K562 (cell line): ENCODE measurements around the gene FBXO46. TPM values are rescaled to one million over a fixed set of nuclear protein-coding genes. Genes with fewer than 3 reads are reported as not detected.

Experiments
- BHLHE40 ChIP-seq: IDR thresholded peaks from 2 replicates; pipeline ENCODE4 v1.6.1; 2011; ENCODE audit warnings: low read length, improper control_type of control experiment
- ELF1 ChIP-seq: fragments of 200-800 bp; sonication (Bioruptor generic); IDR thresholded peaks from 2 replicates; pipeline ENCODE4 v1.6.1; 2016; ENCODE audit warnings: missing genetic modification characterization, missing compliant biosample characterization
- GATA2 ChIP-seq: sonication (generic); formaldehyde crosslinking; IDR thresholded peaks from 2 replicates; pipeline ENCODE4 v1.4.0; 2020; ENCODE audit warnings: mild to moderate bottlenecking, missing genetic modification reagents
- KAT2B ChIP-seq: IDR thresholded peaks from one replicate; pipeline ENCODE4 v1.6.1; 2012; ENCODE audit warnings: low read depth, mild to moderate bottlenecking, control low read depth, inconsistent platforms, low read length, moderate library complexity
- MCM7 ChIP-seq, 2 experiments: fragments of 450-650 bp; IDR thresholded peaks; 2 replicates each; pipeline ENCODE4 v1.6.1; 2016 to 2018
- NEUROD1 ChIP-seq: fragments of 150-350 bp; IDR thresholded peaks from 2 replicates; pipeline ENCODE4 v1.6.1; 2014; ENCODE audit warnings: borderline replicate concordance, low read length, low read depth; ENCODE audit not compliant: partially characterized antibody
- NFIC ChIP-seq: fragments of 450-650 bp; IDR thresholded peaks from 2 replicates; pipeline ENCODE4 v1.6.1; 2017; ENCODE audit warnings: mild to moderate bottlenecking, inconsistent platforms
- PTTG1 ChIP-seq: fragments of 450-650 bp; IDR thresholded peaks from 2 replicates; pipeline ENCODE4 v1.6.1; 2016; ENCODE audit warnings: low read depth, mild to moderate bottlenecking, missing genetic modification characterization, missing compliant biosample characterization
- RBM39 ChIP-seq: fragments of 200-400 bp; formaldehyde crosslinking; optimal IDR thresholded peaks from 2 replicates; pipeline ENCODE3; 2018; ENCODE audit warnings: low read depth, low read length
- SMAD3 ChIP-seq: fragments of 450-650 bp; formaldehyde crosslinking; conservative IDR thresholded peaks from 2 replicates; pipeline ENCODE4 v1.4.0; 2020; ENCODE audit warnings: mild to moderate bottlenecking
- ZFP36 ChIP-seq: fragments of 150-350 bp; IDR thresholded peaks from 2 replicates; pipeline ENCODE4 v1.6.1; 2018; ENCODE audit warnings: low read length, low read depth; ENCODE audit not compliant: partially characterized antibody
- ZNF274 ChIP-seq: IDR thresholded peaks from 2 replicates; pipeline ENCODE4 v1.6.1; 2011; ENCODE audit warnings: low read depth, mild to moderate bottlenecking, low read length, moderate library complexity, borderline replicate concordance
- ZNF586 ChIP-seq: fragments of 450-650 bp; formaldehyde crosslinking; conservative IDR thresholded peaks from 2 replicates; pipeline ENCODE4 v1.4.0; 2020; ENCODE audit warnings: mild to moderate bottlenecking, moderate library complexity
- ZNF707 ChIP-seq: fragments of 250-450 bp; sonication (Bioruptor Pico); conservative IDR thresholded peaks from 2 replicates; pipeline ENCODE4 v1.8.0; 2022; ENCODE audit warnings: inconsistent platforms, mild to moderate bottlenecking, moderate library complexity
- ZNF785 ChIP-seq: fragments of 250-450 bp; sonication (Bioruptor Pico); IDR thresholded peaks from 2 replicates; pipeline ENCODE4 v1.4.0; 2020; ENCODE audit warnings: mild to moderate bottlenecking
- polyA plus RNA-seq, 8 experiments: library from polyadenylated mRNA; depleted of rRNA in 4 of 8; stranded (reverse) in 5 of 8; unstranded in 3 of 8; fragments of >200 nt; fragmentation: Nextera tagmentation in 2 of 8; fragmentation: Illumina TruSeq in 1 of 8; extraction: Ambion mirVana in 2 of 8; extraction: Trizol in 1 of 8; gene quantifications; 2 replicates each; pipeline versions ENCODE4 v1.2.1 to v1.2.3, GENCODE V29; 2011 to 2014; ENCODE audit warnings: inconsistent platforms in 1 of 8, missing spikeins in 1 of 8
- total RNA-seq, 7 experiments: library from RNA; depleted of rRNA in 6 of 7; stranded (reverse); fragments of >200 nt in 6 of 7; fragmentation: Illumina TruSeq in 2 of 7; extraction: Trizol in 2 of 7; gene quantifications; 2 replicates each; pipeline versions ENCODE4 v1.2.1 to v1.2.3, GENCODE V29; 2011 to 2021; ENCODE audit warnings: low replicate concordance in 1 of 7
- TF ChIP-seq, protein P1 (sequence below): sonication (generic); formaldehyde crosslinking; IDR thresholded peaks from 2 replicates; pipeline ENCODE4 v1.9.0; 2022; ENCODE audit warnings: mild to moderate bottlenecking, missing genetic modification reagents
- TF ChIP-seq, protein P2 (sequence below): fragments of 200-800 bp; sonication (Bioruptor generic); IDR thresholded peaks from 2 replicates; pipeline ENCODE4 v1.6.1; 2017; ENCODE audit warnings: missing genetic modification characterization, missing compliant biosample characterization
- TF ChIP-seq, protein P3 (sequence below), 2 experiments: IDR thresholded peaks in 1 of 2; conservative IDR thresholded peaks in 1 of 2; 2 replicates each; pipeline ENCODE4 v1.6.1; 2016; ENCODE audit warnings: low read depth in 2 of 2, mild to moderate bottlenecking in 1 of 2, missing compliant biosample characterization in 1 of 2, missing genetic modification characterization in 1 of 2, moderate library complexity in 1 of 2

Gene FBXO46
- total and polyA plus RNA-seq, 9 of the 15 experiments (the other 6 are each of a cell fraction or from before 2014, with no cell fraction given): 1.5 to 36.1 (median 7.3) TPM

DNA sequence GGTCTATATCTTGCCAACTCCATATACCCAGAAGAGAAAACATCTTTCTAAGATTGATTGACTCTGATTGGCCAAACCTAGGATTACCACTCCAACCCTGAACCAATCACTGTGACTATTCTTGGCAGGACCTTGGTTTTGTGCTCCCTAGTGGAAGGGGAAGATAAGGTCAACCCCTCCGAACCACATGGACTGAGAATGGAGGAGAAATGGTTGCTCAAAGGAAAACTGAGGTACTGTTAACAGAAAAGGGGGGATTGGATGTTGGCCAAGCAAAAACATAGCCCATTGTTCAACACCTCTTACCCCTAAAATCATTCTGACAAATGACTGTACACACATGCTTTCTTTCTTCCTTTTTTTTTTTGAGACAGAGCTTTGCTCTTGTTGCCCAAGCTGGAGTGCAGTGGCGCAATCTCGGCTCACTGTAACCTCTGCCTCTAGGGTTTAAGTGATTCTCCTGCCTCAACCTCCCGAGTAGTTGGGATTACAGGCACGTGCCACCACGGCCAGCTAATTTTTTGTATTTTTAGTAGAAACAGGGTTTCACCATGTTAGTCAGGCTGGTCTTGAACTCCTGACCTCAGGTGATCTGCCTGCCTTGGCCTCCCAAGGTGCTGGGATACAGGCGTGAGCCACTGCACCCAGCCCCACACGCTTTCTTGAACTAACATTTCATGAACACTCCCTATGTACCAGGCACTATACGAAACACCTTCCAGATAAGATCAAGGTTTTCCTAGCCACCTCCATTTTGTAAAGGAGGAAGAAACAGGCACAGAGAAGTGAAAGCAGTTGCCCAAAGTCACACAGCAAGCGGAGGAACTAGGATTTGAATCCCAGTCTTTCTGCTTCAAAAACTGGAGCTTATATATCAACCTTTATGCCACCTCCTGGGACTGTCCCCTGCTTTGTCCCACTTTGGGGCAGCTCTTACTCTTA, 9.1 kb upstream of the FBXO46 start (continued):
- TF ChIP-seq, protein P1, sequence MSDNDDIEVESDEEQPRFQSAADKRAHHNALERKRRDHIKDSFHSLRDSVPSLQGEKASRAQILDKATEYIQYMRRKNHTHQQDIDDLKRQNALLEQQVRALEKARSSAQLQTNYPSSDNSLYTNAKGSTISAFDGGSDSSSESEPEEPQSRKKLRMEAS (CRISPR knock-in tag): peak; percentile 78; the same call in 1 of the 2 replicates
- TF ChIP-seq GATA2 (CRISPR knock-in tag): peak; percentile 86
- TF ChIP-seq KAT2B: no peak
- TF ChIP-seq MCM7 (IDR thresholded peaks at IDR 0.05): no peak
- peak; percentile 30; the same call in 1 of the 2 replicates for TF ChIP-seq NFIC
- TF ChIP-seq, protein P2, sequence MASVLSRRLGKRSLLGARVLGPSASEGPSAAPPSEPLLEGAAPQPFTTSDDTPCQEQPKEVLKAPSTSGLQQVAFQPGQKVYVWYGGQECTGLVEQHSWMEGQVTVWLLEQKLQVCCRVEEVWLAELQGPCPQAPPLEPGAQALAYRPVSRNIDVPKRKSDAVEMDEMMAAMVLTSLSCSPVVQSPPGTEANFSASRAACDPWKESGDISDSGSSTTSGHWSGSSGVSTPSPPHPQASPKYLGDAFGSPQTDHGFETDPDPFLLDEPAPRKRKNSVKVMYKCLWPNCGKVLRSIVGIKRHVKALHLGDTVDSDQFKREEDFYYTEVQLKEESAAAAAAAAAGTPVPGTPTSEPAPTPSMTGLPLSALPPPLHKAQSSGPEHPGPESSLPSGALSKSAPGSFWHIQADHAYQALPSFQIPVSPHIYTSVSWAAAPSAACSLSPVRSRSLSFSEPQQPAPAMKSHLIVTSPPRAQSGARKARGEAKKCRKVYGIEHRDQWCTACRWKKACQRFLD (CRISPR knock-in tag): no peak; the same call in 1 of the 2 replicates
- TF ChIP-seq ZNF586: no peak
- TF ChIP-seq RBM39: no peak
- TF ChIP-seq ZNF707: no peak
- TF ChIP-seq, protein P3, sequence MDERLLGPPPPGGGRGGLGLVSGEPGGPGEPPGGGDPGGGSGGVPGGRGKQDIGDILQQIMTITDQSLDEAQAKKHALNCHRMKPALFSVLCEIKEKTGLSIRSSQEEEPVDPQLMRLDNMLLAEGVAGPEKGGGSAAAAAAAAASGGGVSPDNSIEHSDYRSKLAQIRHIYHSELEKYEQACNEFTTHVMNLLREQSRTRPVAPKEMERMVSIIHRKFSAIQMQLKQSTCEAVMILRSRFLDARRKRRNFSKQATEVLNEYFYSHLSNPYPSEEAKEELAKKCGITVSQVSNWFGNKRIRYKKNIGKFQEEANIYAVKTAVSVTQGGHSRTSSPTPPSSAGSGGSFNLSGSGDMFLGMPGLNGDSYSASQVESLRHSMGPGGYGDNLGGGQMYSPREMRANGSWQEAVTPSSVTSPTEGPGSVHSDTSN (CRISPR knock-in tag; IDR thresholded peaks at IDR 0.05; ENCODE audit: low read depth): no peak
- TF ChIP-seq, protein P3 (tag; conservative IDR thresholded peaks at IDR 0.05; ENCODE audit: low read depth): 0 out of 2 replicates have a peak, but pooled peaks have one; percentile 25
- TF ChIP-seq SMAD3: no peak
- peak; percentile 55; the same call in 1 of the 2 replicates for TF ChIP-seq PTTG1 (tag)
- peak; percentile 73 for TF ChIP-seq NEUROD1
- peak; percentile 52; the same call in 1 of the 2 replicates for TF ChIP-seq ELF1
- TF ChIP-seq BHLHE40: peak; percentile 29
- no peak for TF ChIP-seq ZNF785 (CRISPR knock-in tag)
- TF ChIP-seq ZFP36: peak; percentile 94
- TF ChIP-seq ZNF274: no peak
